Fibroblast of villous mesenchyme (primary cell): Measurements from ENCODE around the gene RIGI. TPM values are rescaled to one million over a fixed set of nuclear protein-coding genes. Genes with fewer than 3 reads are reported as not detected.

Experiments used
- DNase-seq: peaks from one replicate; pipeline ENCODE4 v3.0.0-alpha.2; 2010; ENCODE audit warnings: low read depth
- H3K4me3 ChIP-seq: 2 replicates; pipeline ENCODE4 v1.5.1; 2011; ENCODE audit warnings: low read depth, mild to moderate bottlenecking, low read length
- total RNA-seq: library from RNA; depleted of rRNA; stranded (reverse); fragments of >200 nt; gene quantifications from 2 replicates; pipeline ENCODE4 v1.2.3, GENCODE V29; 2012
- TF ChIP-seq, protein P1 (sequence below): IDR thresholded peaks from 2 replicates; pipeline ENCODE4 v1.5.1; 2012; ENCODE audit warnings: low read depth, mild to moderate bottlenecking, low read length; ENCODE audit not compliant: insufficient read depth

The RIGI gene
- total RNA-seq, 1 donor = 22.0 TPM

- TF ChIP-seq, protein P1, sequence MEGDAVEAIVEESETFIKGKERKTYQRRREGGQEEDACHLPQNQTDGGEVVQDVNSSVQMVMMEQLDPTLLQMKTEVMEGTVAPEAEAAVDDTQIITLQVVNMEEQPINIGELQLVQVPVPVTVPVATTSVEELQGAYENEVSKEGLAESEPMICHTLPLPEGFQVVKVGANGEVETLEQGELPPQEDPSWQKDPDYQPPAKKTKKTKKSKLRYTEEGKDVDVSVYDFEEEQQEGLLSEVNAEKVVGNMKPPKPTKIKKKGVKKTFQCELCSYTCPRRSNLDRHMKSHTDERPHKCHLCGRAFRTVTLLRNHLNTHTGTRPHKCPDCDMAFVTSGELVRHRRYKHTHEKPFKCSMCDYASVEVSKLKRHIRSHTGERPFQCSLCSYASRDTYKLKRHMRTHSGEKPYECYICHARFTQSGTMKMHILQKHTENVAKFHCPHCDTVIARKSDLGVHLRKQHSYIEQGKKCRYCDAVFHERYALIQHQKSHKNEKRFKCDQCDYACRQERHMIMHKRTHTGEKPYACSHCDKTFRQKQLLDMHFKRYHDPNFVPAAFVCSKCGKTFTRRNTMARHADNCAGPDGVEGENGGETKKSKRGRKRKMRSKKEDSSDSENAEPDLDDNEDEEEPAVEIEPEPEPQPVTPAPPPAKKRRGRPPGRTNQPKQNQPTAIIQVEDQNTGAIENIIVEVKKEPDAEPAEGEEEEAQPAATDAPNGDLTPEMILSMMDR = no peak
- no peak overlapping the region for H3K4me3 ChIP-seq
- no peak for DNase-seq
Measured at GRCh38 chr9:32566770-32567169, 40.8 kb upstream of the RIGI start.

- no peak overlapping the region for H3K4me3 ChIP-seq
- no peak for DNase-seq
- TF ChIP-seq, protein P1 = no peak
Measured at GRCh38 chr9:32565967-32566366, 40.0 kb upstream of the RIGI start.

GRCh38 chr9:32558408-32558934 is 32.5 kb upstream of the RIGI start:
- peak; percentile 12 for DNase-seq
- TF ChIP-seq, protein P1 = no peak
- H3K4me3 ChIP-seq = no peak overlapping the region

DNA sequence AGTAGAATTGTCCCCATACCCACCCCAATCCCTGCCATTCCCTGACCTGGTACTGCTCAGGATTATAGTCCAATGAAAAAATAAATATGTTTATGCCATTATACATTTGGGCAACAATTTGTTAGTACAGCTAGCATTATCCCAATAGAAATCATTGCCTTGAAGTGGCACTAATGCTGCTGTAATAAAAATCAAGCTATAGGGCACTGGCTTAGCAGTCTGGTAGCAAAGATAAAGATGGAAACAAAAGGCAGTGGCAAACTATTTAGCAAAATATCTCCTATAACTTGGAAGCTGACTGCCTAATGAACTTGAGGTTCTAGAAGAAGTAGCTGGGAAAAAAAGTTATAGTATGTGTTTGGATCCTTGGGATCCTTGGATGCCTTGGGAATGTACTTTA is 28.6 kb upstream of the RIGI start:
- TF ChIP-seq, protein P1 = no peak
- no peak overlapping the region for H3K4me3 ChIP-seq
- DNase-seq = no peak

DNA sequence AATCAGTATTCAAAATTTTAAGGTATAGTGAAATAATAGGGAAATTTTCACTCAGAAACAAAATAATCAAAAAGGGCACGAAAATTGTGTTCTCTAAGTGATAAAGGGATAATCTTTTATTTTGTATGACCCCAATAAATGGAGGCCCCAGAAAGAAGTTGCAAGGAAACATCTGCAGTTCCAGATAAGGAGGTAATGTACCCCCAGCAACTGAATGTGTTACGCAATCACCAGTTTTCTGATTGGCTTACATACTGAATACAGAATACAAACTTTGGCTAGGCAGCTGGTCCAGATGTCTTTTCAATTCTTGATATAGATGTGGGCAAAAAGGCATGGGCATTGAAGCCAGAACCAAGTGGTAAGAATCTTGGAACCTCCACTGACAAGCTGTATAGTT is 28.1 kb upstream of the RIGI start:
- TF ChIP-seq, protein P1 = no peak
- H3K4me3 ChIP-seq = no peak overlapping the region
- peak; percentile 59 for DNase-seq

DNA sequence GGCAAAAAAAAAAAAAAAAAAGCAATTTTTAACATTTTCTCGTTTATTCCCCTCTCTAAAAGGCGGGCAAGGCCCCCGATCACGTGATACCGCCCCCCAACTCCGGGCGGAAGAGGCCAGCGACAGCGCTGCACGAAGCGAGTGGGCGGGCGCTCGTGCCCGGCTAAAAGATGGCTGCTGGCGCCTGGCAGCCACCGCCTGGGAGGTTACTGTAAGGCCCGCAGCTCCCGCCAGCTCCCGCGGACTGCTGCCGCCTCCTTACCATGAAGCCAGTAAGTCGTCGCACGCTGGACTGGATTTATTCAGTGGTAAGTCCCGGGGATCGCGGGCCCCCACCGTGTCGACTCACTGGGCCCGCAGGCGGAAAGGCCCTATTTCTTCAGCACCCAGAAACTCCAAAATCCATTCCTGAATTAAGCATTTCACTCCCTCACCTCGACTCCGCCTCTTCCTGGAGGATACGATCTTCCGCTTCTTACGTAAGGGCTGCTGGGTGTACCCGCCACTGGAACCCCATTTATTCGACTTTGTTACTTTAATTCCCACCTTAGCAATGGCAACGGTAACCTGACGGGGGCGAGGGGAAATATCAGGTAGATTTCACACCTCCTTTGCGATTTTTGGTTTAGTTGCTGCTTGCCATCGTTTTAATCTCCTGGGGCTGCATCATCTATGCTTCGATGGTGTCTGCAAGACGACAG is 26.3 kb upstream of the RIGI start, which contains the start of the genes SMIM27 and TOPORS:
TSS of gene SMIM27 (plus strand) at position 156 of the 701 bp plus-strand sequence. CDS start at position 264, 108 bp downstream.
TSS of gene TOPORS (minus strand) at position 415 of the 701 bp plus-strand sequence. CDS start at position 265, 150 bp downstream.
- TF ChIP-seq, protein P1 = no peak
- peak; percentile 90 for DNase-seq

More for the DNA sequence above, 26.3 kb upstream of the RIGI start, which contains the start of the genes SMIM27 and TOPORS:
- peak within 1 kb of the TSS; percentile 89 for H3K4me3 ChIP-seq
